ENCODE measurements around the gene NCLN.
"Not testable (repeated sequence)": the region's sequence is repeated elsewhere in the genome, so short reads cannot be mapped to it uniquely, and the experiment has no call there.

NCLN gene

DNA sequence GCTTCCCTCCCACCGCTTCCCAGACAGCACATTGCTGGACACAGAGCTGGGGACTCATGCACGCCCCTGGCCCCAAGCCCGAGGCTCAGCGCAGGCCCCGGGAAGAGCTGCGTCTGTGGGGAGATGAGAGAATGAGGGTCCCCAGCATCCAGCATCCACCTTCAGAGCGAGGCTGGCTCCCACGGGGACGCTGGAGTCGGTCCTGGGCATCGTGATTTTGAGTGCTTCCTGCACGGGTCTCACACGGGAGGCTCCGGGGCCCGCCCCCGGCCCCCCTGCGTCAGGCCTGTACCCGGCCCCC, 4.7 kb downstream of the NCLN start:
- H3K27ac ChIP-seq, result no peak overlapping the region
- no peak overlapping the region for H3K4me3 ChIP-seq
- TF ChIP-seq EZH2 (IDR thresholded peaks at IDR 0.05) (no peak), FOXP2 (optimal IDR thresholded peaks at IDR 0.05; ENCODE audit: control extremely low read depth, extremely low read length, insufficient read depth) (no peak), POLR2AphosphoS5 (IDR thresholded peaks at IDR 0.05; ENCODE audit: borderline replicate concordance, low read depth, low read length) (no peak)
- no peak for DNase-seq (ENCODE audit: low read depth, low spot score)
- no peaks in the 10 kb centered on the region for H3K9me3 ChIP-seq (ENCODE audit: low read depth, low read length)
- no peak overlapping the region for H3K9ac ChIP-seq (ENCODE audit: insufficient read length)
- peaks cover 3% of the 10 kb centered on the region; the same call in 1 of the 2 replicates for H3K36me3 ChIP-seq (ENCODE audit: insufficient read depth, low read length)

- no peak for DNase-seq (ENCODE audit: low read depth, low spot score)
- Histone ChIP-seq H3K4me3 (no peak overlapping the region), H3K36me3 (ENCODE audit: insufficient read depth, low read length) (peaks cover 9% of the 10 kb centered on the region; the same call in 1 of the 2 replicates), H3K9me3 (ENCODE audit: low read depth, low read length) (no peaks in the 10 kb centered on the region), H3K9ac (ENCODE audit: insufficient read length) (no peak overlapping the region), H3K27ac (no peak overlapping the region)
- no peak for TF ChIP-seq FOXP2 (optimal IDR thresholded peaks at IDR 0.05; ENCODE audit: control extremely low read depth, extremely low read length, insufficient read depth)
- no peak for TF ChIP-seq POLR2AphosphoS5 (IDR thresholded peaks at IDR 0.05; ENCODE audit: borderline replicate concordance, low read depth, low read length)
Observed at GRCh38 chr19:3190921-3191805, 5.4 kb downstream of the NCLN start.

GRCh38 chr19:3191806-3192104, 6.0 kb downstream of the NCLN start:
- H3K27ac ChIP-seq; H3K9me3 ChIP-seq (ENCODE audit: low read depth, low read length); DNase-seq (ENCODE audit: low read depth, low spot score); H3K9ac ChIP-seq (ENCODE audit: insufficient read length); H3K4me3 ChIP-seq: not testable (repeated sequence)
- H3K36me3 ChIP-seq (ENCODE audit: insufficient read depth, low read length), result peaks cover 11% of the 10 kb centered on the region; the same call in 1 of the 2 replicates

- TF ChIP-seq POLR2AphosphoS5 (IDR thresholded peaks at IDR 0.05; ENCODE audit: borderline replicate concordance, low read depth, low read length) (no peak), FOXP2 (optimal IDR thresholded peaks at IDR 0.05; ENCODE audit: control extremely low read depth, extremely low read length, insufficient read depth) (no peak), EZH2 (IDR thresholded peaks at IDR 0.05) (no peak)
- Histone ChIP-seq H3K36me3 (ENCODE audit: insufficient read depth, low read length) (peaks cover 11% of the 10 kb centered on the region; the same call in 1 of the 2 replicates), H3K4me3 (no peak overlapping the region), H3K27ac (no peak overlapping the region), H3K9me3 (ENCODE audit: low read depth, low read length) (no peaks in the 10 kb centered on the region), H3K9ac (ENCODE audit: insufficient read length) (no peak overlapping the region)
- no peak for DNase-seq (ENCODE audit: low read depth, low spot score)
Observed at GRCh38 chr19:3192228-3192635, 6.5 kb downstream of the NCLN start.

- no peak for TF ChIP-seq FOXP2 (optimal IDR thresholded peaks at IDR 0.05; ENCODE audit: control extremely low read depth, extremely low read length, insufficient read depth)
- TF ChIP-seq POLR2AphosphoS5 (IDR thresholded peaks at IDR 0.05; ENCODE audit: borderline replicate concordance, low read depth, low read length), result no peak
- TF ChIP-seq EZH2 (IDR thresholded peaks at IDR 0.05), result no peak
- no peak for DNase-seq (ENCODE audit: low read depth, low spot score)
- H3K4me3 ChIP-seq, result no peak overlapping the region
- no peak overlapping the region for H3K27ac ChIP-seq
- no peaks in the 10 kb centered on the region for H3K9me3 ChIP-seq (ENCODE audit: low read depth, low read length)
- H3K36me3 ChIP-seq (ENCODE audit: insufficient read depth, low read length), result peaks cover 11% of the 10 kb centered on the region; the same call in 1 of the 2 replicates
- no peak overlapping the region for H3K9ac ChIP-seq (ENCODE audit: insufficient read length)
Observed at GRCh38 chr19:3192684-3193083, 7.0 kb downstream of the NCLN start.

- no peak overlapping the region for H3K9ac ChIP-seq (ENCODE audit: insufficient read length)
- H3K9me3 ChIP-seq (ENCODE audit: low read depth, low read length), result no peaks in the 10 kb centered on the region
- no peak for TF ChIP-seq EZH2 (IDR thresholded peaks at IDR 0.05)
- TF ChIP-seq POLR2AphosphoS5 (IDR thresholded peaks at IDR 0.05; ENCODE audit: borderline replicate concordance, low read depth, low read length), result no peak
- TF ChIP-seq FOXP2 (optimal IDR thresholded peaks at IDR 0.05; ENCODE audit: control extremely low read depth, extremely low read length, insufficient read depth), result no peak
- H3K27ac ChIP-seq, result no peak overlapping the region
- H3K36me3 ChIP-seq (ENCODE audit: insufficient read depth, low read length), result peaks cover 11% of the 10 kb centered on the region; the same call in 1 of the 2 replicates
- no peak for DNase-seq (ENCODE audit: low read depth, low spot score)
- no peak overlapping the region for H3K4me3 ChIP-seq
Observed at GRCh38 chr19:3193256-3194105, 7.8 kb downstream of the NCLN start.

GRCh38 chr19:3194106-3195087, 8.7 kb downstream of the NCLN start:
- no peak overlapping the region for H3K27ac ChIP-seq
- no peak overlapping the region for H3K4me3 ChIP-seq
- no peak overlapping the region for H3K9ac ChIP-seq (ENCODE audit: insufficient read length)
- no peak for DNase-seq (ENCODE audit: low read depth, low spot score)
- no peaks in the 10 kb centered on the region for H3K9me3 ChIP-seq (ENCODE audit: low read depth, low read length)
- TF ChIP-seq POLR2AphosphoS5 (IDR thresholded peaks at IDR 0.05; ENCODE audit: borderline replicate concordance, low read depth, low read length) (no peak), EZH2 (IDR thresholded peaks at IDR 0.05) (no peak), FOXP2 (optimal IDR thresholded peaks at IDR 0.05; ENCODE audit: control extremely low read depth, extremely low read length, insufficient read depth) (no peak)
- H3K36me3 ChIP-seq (ENCODE audit: insufficient read depth, low read length), result peaks cover 8% of the 10 kb centered on the region; the same call in 1 of the 2 replicates
